OCI-LY3 (cell line): ENCODE measurements around the gene ZDHHC14.

ENCODE experiments used
- CTCF ChIP-seq: fragments of 200-600, 300-600 bp; sonication (generic); IDR thresholded peaks from 2 replicates; pipeline ENCODE4 v1.5.1; 2014; ENCODE audit warnings: antibody characterized with exemption, low read length, low read depth
- EZH2phosphoT487 ChIP-seq: fragments of 200-600 bp; shearing (Covaris generic); IDR thresholded peaks from 2 replicates; pipeline ENCODE4 v1.6.1; 2018; ENCODE audit warnings: antibody characterized with exemption, mixed run types, low read depth

- TF ChIP-seq CTCF (no peak), EZH2phosphoT487 (no peak)
Observed at GRCh38 chr6:157595768-157596167, 214.8 kb downstream of the ZDHHC14 start.
